H9 (cell line): ENCODE data around the gene DERL2. TPM values are rescaled to one million over a fixed set of nuclear protein-coding genes. Genes with fewer than 3 reads are reported as not detected.

Experiments used
- DNase-seq: peaks from one replicate; pipeline ENCODE4 v3.0.0-alpha.2; 2017
- H2AFZ ChIP-seq: one replicate; pipeline ENCODE4 v1.6.1; 2013; ENCODE audit warnings: mild to moderate bottlenecking, low read length, control low read depth, moderate library complexity
- H2AK5ac ChIP-seq: 2 replicates; pipeline ENCODE4 v1.6.1; 2013; ENCODE audit warnings: low read length, control low read depth, mixed read lengths; ENCODE audit not compliant: insufficient read length
- H2BK120ac ChIP-seq: one replicate; pipeline ENCODE4 v1.6.1; 2013; ENCODE audit warnings: low read depth, mild to moderate bottlenecking, low read length, control low read depth, inconsistent platforms; ENCODE audit not compliant: poor library complexity, severe bottlenecking
- H2BK12ac ChIP-seq: 2 replicates; pipeline ENCODE4 v1.6.1; 2013; ENCODE audit warnings: low read length, control low read depth, mixed read lengths, low read depth; ENCODE audit not compliant: insufficient read length
- H2BK15ac ChIP-seq: 2 replicates; pipeline ENCODE4 v1.6.1; 2013; ENCODE audit warnings: low read depth, low read length, control low read depth
- H2BK20ac ChIP-seq: one replicate; pipeline ENCODE4 v1.6.1; 2013; ENCODE audit warnings: low read depth, mild to moderate bottlenecking, low read length, control low read depth, inconsistent platforms; ENCODE audit not compliant: poor library complexity, severe bottlenecking
- H2BK5ac ChIP-seq: 2 replicates; pipeline ENCODE4 v1.6.1; 2013; ENCODE audit warnings: low read length, control low read depth, mixed read lengths; ENCODE audit not compliant: insufficient read length
- H3K14ac ChIP-seq: 2 replicates; pipeline ENCODE4 v1.6.1; 2013; ENCODE audit warnings: low read length, control low read depth; ENCODE audit not compliant: insufficient read depth
- H3K18ac ChIP-seq: 2 replicates; pipeline ENCODE4 v1.6.1; 2013; ENCODE audit warnings: low read depth, mild to moderate bottlenecking, mixed read lengths, low read length, control low read depth; ENCODE audit not compliant: insufficient read length
- H3K23ac ChIP-seq: 2 replicates; pipeline ENCODE4 v1.6.1; 2013; ENCODE audit warnings: low read length, control low read depth, mixed read lengths, low read depth; ENCODE audit not compliant: insufficient read length
- H3K23me2 ChIP-seq: 2 replicates; pipeline ENCODE4 v1.6.1; 2013; ENCODE audit warnings: low read depth, mild to moderate bottlenecking, mixed read lengths, low read length, control low read depth; ENCODE audit not compliant: insufficient read length, poor library complexity, severe bottlenecking
- H3K27ac ChIP-seq: 2 replicates; pipeline ENCODE4 v1.5.1; 2013; ENCODE audit warnings: low read length, control low read depth, mixed read lengths, low read depth; ENCODE audit not compliant: insufficient read length
- H3K27me3 ChIP-seq: 2 replicates; pipeline ENCODE4 v1.6.1; 2013; ENCODE audit warnings: low read length, control low read depth, inconsistent platforms; ENCODE audit not compliant: insufficient read depth
- H3K4ac ChIP-seq: 2 replicates; pipeline ENCODE4 v1.6.1; 2013; ENCODE audit warnings: low read depth, mild to moderate bottlenecking, control low read depth, inconsistent platforms, low read length, moderate library complexity
- H3K4me1 ChIP-seq: 2 replicates; pipeline ENCODE4 v1.6.1; 2013; ENCODE audit warnings: low read length, control low read depth, inconsistent platforms; ENCODE audit not compliant: insufficient read depth
- H3K4me2 ChIP-seq: 2 replicates; pipeline ENCODE4 v1.6.1; 2013; ENCODE audit warnings: low read length, control low read depth, mixed read lengths; ENCODE audit not compliant: insufficient read length, insufficient read depth
- H3K56ac ChIP-seq: 2 replicates; pipeline ENCODE4 v1.6.1; 2013; ENCODE audit warnings: low read depth, mild to moderate bottlenecking, mixed read lengths, low read length, control low read depth; ENCODE audit not compliant: insufficient read length
- H3K79me1 ChIP-seq: 2 replicates; pipeline ENCODE4 v1.6.1; 2013; ENCODE audit warnings: low read depth, mild to moderate bottlenecking, moderate library complexity, low read length, control low read depth, inconsistent platforms; ENCODE audit not compliant: insufficient read depth, poor library complexity, severe bottlenecking
- H3K79me2 ChIP-seq: 2 replicates; pipeline ENCODE4 v1.6.1; 2013; ENCODE audit warnings: low read length, control low read depth, inconsistent platforms; ENCODE audit not compliant: insufficient read depth
- H3K9ac ChIP-seq: 2 replicates; pipeline ENCODE4 v1.6.1; 2013; ENCODE audit warnings: low read length, control low read depth, mixed read lengths; ENCODE audit not compliant: insufficient read length; ENCODE audit errors: extremely low read depth
- H3K9me3 ChIP-seq: one replicate; pipeline ENCODE4 v1.6.1; 2013; ENCODE audit warnings: low read depth, low read length, inconsistent platforms; ENCODE audit not compliant: control insufficient read depth
- H3T11ph ChIP-seq: one replicate; pipeline ENCODE4 v1.6.1; 2013; ENCODE audit warnings: mild to moderate bottlenecking, low read length, control low read depth, inconsistent platforms
- H4K20me1 ChIP-seq: one replicate; pipeline ENCODE4 v1.6.1; 2013; ENCODE audit not compliant: control insufficient read depth, insufficient read length, insufficient read depth
- H4K5ac ChIP-seq: 2 replicates; pipeline ENCODE4 v1.6.1; 2013; ENCODE audit warnings: low read depth, mild to moderate bottlenecking, mixed read lengths, low read length, control low read depth; ENCODE audit not compliant: insufficient read length
- H4K8ac ChIP-seq: replicated peaks from 2 replicates; pipeline ENCODE4 v1.6.1; 2013; ENCODE audit warnings: low read length, control low read depth, mixed read lengths, low read depth; ENCODE audit not compliant: insufficient read length
- H4K91ac ChIP-seq: 2 replicates; pipeline ENCODE4 v1.6.1; 2013; ENCODE audit warnings: low read depth, mild to moderate bottlenecking, moderate library complexity, mixed read lengths, low read length, control low read depth; ENCODE audit not compliant: insufficient read length
- H3K27ac Mint-ChIP-seq, 3 experiments: 2 replicates in 2 of 3; 3 replicates in 1 of 3; pipeline ENCODE4 v1.8.0; 2020 to 2021; ENCODE audit warnings: mixed read lengths in 3 of 3, mild to moderate bottlenecking in 1 of 3, moderate library complexity in 1 of 3
- H3K27me3 Mint-ChIP-seq: 2 replicates; pipeline ENCODE4 v1.8.0; 2021; ENCODE audit warnings: low read depth, mild to moderate bottlenecking, moderate library complexity, mixed read lengths
- H3K36me3 Mint-ChIP-seq, 3 experiments: 2 replicates in 2 of 3; 3 replicates in 1 of 3; pipeline ENCODE4 v1.8.0; 2020 to 2021; ENCODE audit warnings: low read depth in 3 of 3, mixed read lengths in 3 of 3; ENCODE audit not compliant: insufficient read depth in 1 of 3
- H3K4me1 Mint-ChIP-seq, 2 experiments: 2 replicates each; pipeline ENCODE4 v1.8.0; 2020; ENCODE audit warnings: mixed read lengths in 2 of 2
- H3K4me3 Mint-ChIP-seq, 2 experiments: 2 replicates in 1 of 2; 3 replicates in 1 of 2; pipeline ENCODE4 v1.8.0; 2020 to 2021; ENCODE audit warnings: mild to moderate bottlenecking in 2 of 2, mixed read lengths in 2 of 2, moderate library complexity in 1 of 2
- H3K9me3 Mint-ChIP-seq, 2 experiments: 2 replicates in 1 of 2; 3 replicates in 1 of 2; pipeline ENCODE4 v1.8.0; 2020; ENCODE audit warnings: mild to moderate bottlenecking in 2 of 2, mixed read lengths in 2 of 2, moderate library complexity in 1 of 2
- WGBS: extraction: QIAGEN DNeasy Blood & Tissue Kit; methylation state at CpG from one replicate; pipeline ENCODE4 v1.1.7; 2013; ENCODE audit warnings: missing lambda C conversion rate, low lambda C conversion rate, mixed read lengths; ENCODE audit not compliant: insufficient read length; ENCODE audit errors: extremely low coverage; 5-methylcytosine and 5-hydroxymethylcytosine counted together
- total RNA-seq: library from RNA; stranded (reverse); gene quantifications from 2 replicates; pipeline ENCODE4 v1.2.1, GENCODE V29; 2021
- TF ChIP-seq, protein P1 (sequence below): fragments of 200-600 bp; sonication (generic); conservative IDR thresholded peaks from 3 replicates; pipeline ENCODE4 v1.8.0; 2021; ENCODE audit warnings: antibody characterized with exemption, mild to moderate bottlenecking

DERL2 gene
- total RNA-seq, 1 experiment from 2014 or later, result 83.2 TPM

DNA sequence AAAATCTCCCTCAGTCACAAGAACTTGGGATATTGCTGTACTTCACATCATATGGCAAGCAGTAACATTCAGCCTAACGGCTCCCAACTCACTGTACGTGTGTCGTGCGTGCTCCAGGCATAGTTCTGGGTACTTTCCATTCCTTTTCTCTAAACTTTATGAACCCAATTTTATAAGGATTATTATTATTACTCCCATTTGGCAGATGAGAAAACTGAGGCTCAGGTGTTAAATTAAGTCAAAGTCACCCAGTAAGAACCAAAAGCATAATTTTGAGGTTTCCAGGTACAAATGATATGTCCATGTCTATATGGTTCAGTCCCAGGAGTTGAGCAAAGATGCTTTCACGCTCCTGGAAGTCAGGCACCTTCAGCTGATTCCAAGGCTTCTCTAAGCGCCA lies 42.2 kb downstream of the DERL2 start:
- no peaks in the 10 kb centered on the region for H3K23me2 ChIP-seq
- no CpG with 5 or more reads among the region's 6 CpGs for WGBS
- no peaks in the 10 kb centered on the region for H3K4me1 ChIP-seq
- no peak overlapping the region for H3K4me3 Mint-ChIP-seq
- no peak overlapping the region for H4K5ac ChIP-seq
- H3T11ph ChIP-seq, result no peak overlapping the region
- no peak overlapping the region for H4K8ac ChIP-seq
- H3K27ac Mint-ChIP-seq, result no peak overlapping the region
- no peak overlapping the region for H4K91ac ChIP-seq
- H2AFZ ChIP-seq, result no peak overlapping the region
- no peak overlapping the region for H2BK5ac ChIP-seq
- no peaks in the 10 kb centered on the region for H3K27me3 Mint-ChIP-seq
- H3K27ac ChIP-seq, result no peak overlapping the region
- H3K23ac ChIP-seq, result no peak overlapping the region
- H3K9ac ChIP-seq, result no peak overlapping the region
- no peak overlapping the region for H2BK20ac ChIP-seq
- H3K79me2 ChIP-seq, result peaks cover 1% of the 10 kb centered on the region; the same call in 1 of the 2 replicates
- H3K9me3 Mint-ChIP-seq, result no peaks in the 10 kb centered on the region
- no peaks in the 10 kb centered on the region for H4K20me1 ChIP-seq
- H3K79me1 ChIP-seq, result no peaks in the 10 kb centered on the region
- no peaks in the 10 kb centered on the region for H3K27me3 ChIP-seq
- H2BK12ac ChIP-seq, result no peak overlapping the region
- no peak overlapping the region for H3K18ac ChIP-seq
- H2BK120ac ChIP-seq, result no peak overlapping the region
- H3K56ac ChIP-seq, result no peak overlapping the region
- TF ChIP-seq, protein P1, sequence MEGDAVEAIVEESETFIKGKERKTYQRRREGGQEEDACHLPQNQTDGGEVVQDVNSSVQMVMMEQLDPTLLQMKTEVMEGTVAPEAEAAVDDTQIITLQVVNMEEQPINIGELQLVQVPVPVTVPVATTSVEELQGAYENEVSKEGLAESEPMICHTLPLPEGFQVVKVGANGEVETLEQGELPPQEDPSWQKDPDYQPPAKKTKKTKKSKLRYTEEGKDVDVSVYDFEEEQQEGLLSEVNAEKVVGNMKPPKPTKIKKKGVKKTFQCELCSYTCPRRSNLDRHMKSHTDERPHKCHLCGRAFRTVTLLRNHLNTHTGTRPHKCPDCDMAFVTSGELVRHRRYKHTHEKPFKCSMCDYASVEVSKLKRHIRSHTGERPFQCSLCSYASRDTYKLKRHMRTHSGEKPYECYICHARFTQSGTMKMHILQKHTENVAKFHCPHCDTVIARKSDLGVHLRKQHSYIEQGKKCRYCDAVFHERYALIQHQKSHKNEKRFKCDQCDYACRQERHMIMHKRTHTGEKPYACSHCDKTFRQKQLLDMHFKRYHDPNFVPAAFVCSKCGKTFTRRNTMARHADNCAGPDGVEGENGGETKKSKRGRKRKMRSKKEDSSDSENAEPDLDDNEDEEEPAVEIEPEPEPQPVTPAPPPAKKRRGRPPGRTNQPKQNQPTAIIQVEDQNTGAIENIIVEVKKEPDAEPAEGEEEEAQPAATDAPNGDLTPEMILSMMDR, result no peak
- H3K4ac ChIP-seq, result no peak overlapping the region
- H3K4me1 Mint-ChIP-seq, result peaks cover 7 to 11% of the 10 kb centered on the region in 2 experiments
- no peak for DNase-seq
- peaks cover 35 to 64% (median 57%) of the 10 kb centered on the region in 3 experiments; a peak in 6 of 7 replicates for H3K36me3 Mint-ChIP-seq
- no peak overlapping the region for H3K4me2 ChIP-seq
- H2AK5ac ChIP-seq, result no peak overlapping the region
- no peaks in the 10 kb centered on the region for H3K9me3 ChIP-seq
- no peak overlapping the region for H2BK15ac ChIP-seq
- H3K14ac ChIP-seq, result no peak overlapping the region
